ENCODE data around the gene MCEMP1. TPM values are rescaled to one million over a fixed set of nuclear protein-coding genes. Genes with fewer than 3 reads are reported as not detected.

Gene MCEMP1
- total RNA-seq, 1 experiment from 2014 or later = not detected

- peaks cover 4% of the 10 kb centered on the region; the same call in 1 of the 2 replicates for H3K4me1 ChIP-seq
- H3K4me3 ChIP-seq = no peak overlapping the region
- peaks cover 3% of the 10 kb centered on the region; the same call in 1 of the 2 replicates for H3K27me3 ChIP-seq
- H3K36me3 ChIP-seq = no peaks in the 10 kb centered on the region
- peak; percentile 70 to 85 for DNase-seq
- no peak overlapping the region for H3K27ac ChIP-seq
- H3K9me3 ChIP-seq (replicated peaks) = no peaks in the 10 kb centered on the region
These were observed 24.7 kb upstream of the MCEMP1 start for GRCh38 chr19:7652061-7652641.

- DNase-seq = peak in 1 of 2 experiments; percentile 22
- no peaks in the 10 kb centered on the region for H3K9me3 ChIP-seq (replicated peaks)
- H3K4me1 ChIP-seq = peaks cover 4% of the 10 kb centered on the region; the same call in 1 of the 2 replicates
- H3K4me3 ChIP-seq = no peak overlapping the region
- H3K27me3 ChIP-seq = peaks cover 3% of the 10 kb centered on the region; the same call in 1 of the 2 replicates
- H3K27ac ChIP-seq = no peak overlapping the region
- H3K36me3 ChIP-seq = no peaks in the 10 kb centered on the region
These were observed 22.5 kb upstream of the MCEMP1 start for GRCh38 chr19:7654401-7654800.

GRCh38 chr19:7655581-7655980 is 21.3 kb upstream of the MCEMP1 start:
- Histone ChIP-seq H3K27me3 (peaks cover 3% of the 10 kb centered on the region; the same call in 1 of the 2 replicates), H3K27ac (no peak overlapping the region), H3K36me3 (no peaks in the 10 kb centered on the region), H3K4me1 (peaks cover 4% of the 10 kb centered on the region; the same call in 1 of the 2 replicates), H3K4me3 (no peak overlapping the region), H3K9me3 (replicated peaks) (no peaks in the 10 kb centered on the region)
- no peak for DNase-seq

- Histone ChIP-seq H3K27ac (no peak overlapping the region), H3K4me3 (no peak overlapping the region), H3K4me1 (peaks cover 2% of the 10 kb centered on the region; the same call in 1 of the 2 replicates), H3K36me3 (no peaks in the 10 kb centered on the region), H3K9me3 (replicated peaks) (no peaks in the 10 kb centered on the region), H3K27me3 (peaks cover 3% of the 10 kb centered on the region; the same call in 1 of the 2 replicates)
- DNase-seq = no peak
These were observed 19.6 kb upstream of the MCEMP1 start for GRCh38 chr19:7657131-7657751.

GRCh38 chr19:7658219-7658686 is 18.6 kb upstream of the MCEMP1 start:
- peak; percentile 24 to 52 for DNase-seq
- Histone ChIP-seq H3K36me3 (no peaks in the 10 kb centered on the region), H3K4me1 (no peaks in the 10 kb centered on the region), H3K9me3 (replicated peaks) (no peaks in the 10 kb centered on the region), H3K4me3 (no peak overlapping the region), H3K27ac (no peak overlapping the region), H3K27me3 (peaks cover 3% of the 10 kb centered on the region; the same call in 1 of the 2 replicates)

- DNase-seq = no peak
- Histone ChIP-seq H3K36me3 (no peaks in the 10 kb centered on the region), H3K9me3 (replicated peaks) (no peaks in the 10 kb centered on the region), H3K27me3 (no peaks in the 10 kb centered on the region; the same call in 1 of the 2 replicates), H3K4me1 (no peaks in the 10 kb centered on the region), H3K27ac (no peak overlapping the region), H3K4me3 (no peak overlapping the region)
These were observed 14.9 kb upstream of the MCEMP1 start for GRCh38 chr19:7661744-7662538.

GRCh38 chr19:7662657-7663056 is 14.2 kb upstream of the MCEMP1 start:
- DNase-seq = no peak
- H3K36me3 ChIP-seq = no peaks in the 10 kb centered on the region
- no peaks in the 10 kb centered on the region for H3K9me3 ChIP-seq (replicated peaks)
- H3K27ac ChIP-seq = no peak overlapping the region
- H3K27me3 ChIP-seq = no peaks in the 10 kb centered on the region; the same call in 1 of the 2 replicates
- H3K4me1 ChIP-seq = no peaks in the 10 kb centered on the region
- H3K4me3 ChIP-seq = no peak overlapping the region

- peak; percentile 52 to 56 for DNase-seq
- Histone ChIP-seq H3K9me3 (replicated peaks) (no peaks in the 10 kb centered on the region), H3K36me3 (no peaks in the 10 kb centered on the region), H3K4me1 (no peaks in the 10 kb centered on the region), H3K27ac (no peak overlapping the region), H3K4me3 (no peak overlapping the region), H3K27me3 (no peaks in the 10 kb centered on the region; the same call in 1 of the 2 replicates)
These were observed 13.2 kb upstream of the MCEMP1 start for GRCh38 chr19:7663706-7664105.

GRCh38 chr19:7665076-7665475 is 11.8 kb upstream of the MCEMP1 start:
- no peak for DNase-seq
- H3K27me3 ChIP-seq = no peaks in the 10 kb centered on the region
- H3K36me3 ChIP-seq = no peaks in the 10 kb centered on the region
- no peaks in the 10 kb centered on the region for H3K4me1 ChIP-seq
- no peak overlapping the region for H3K4me3 ChIP-seq
- no peaks in the 10 kb centered on the region for H3K9me3 ChIP-seq (replicated peaks)
- H3K27ac ChIP-seq = no peak overlapping the region

- Histone ChIP-seq H3K27me3 (no peaks in the 10 kb centered on the region), H3K9me3 (replicated peaks) (no peaks in the 10 kb centered on the region), H3K27ac (no peak within 1 kb of the TSS), H3K36me3 (no peaks in the 10 kb centered on the region), H3K4me3 (no peak within 1 kb of the TSS), H3K4me1 (no peaks in the 10 kb centered on the region)
- DNase-seq = no peak
These were observed 8.0 kb upstream of the MCEMP1 start, which contains the start of gene RETN for GRCh38 chr19:7668842-7669241. TSS of gene RETN (plus strand) at chr19:7669049. CDS start at chr19:7669327, 278 bp downstream.

GRCh38 chr19:7669641-7670040 is 7.2 kb upstream of the MCEMP1 start:
- Histone ChIP-seq H3K27ac (no peak overlapping the region), H3K4me3 (no peak overlapping the region), H3K36me3 (no peaks in the 10 kb centered on the region), H3K9me3 (replicated peaks) (no peaks in the 10 kb centered on the region), H3K4me1 (no peaks in the 10 kb centered on the region), H3K27me3 (no peaks in the 10 kb centered on the region)
- DNase-seq = no peak

- Histone ChIP-seq H3K4me1 (no peaks in the 10 kb centered on the region), H3K27ac (no peak overlapping the region), H3K9me3 (replicated peaks) (no peaks in the 10 kb centered on the region), H3K27me3 (no peaks in the 10 kb centered on the region), H3K36me3 (no peaks in the 10 kb centered on the region), H3K4me3 (no peak overlapping the region)
- DNase-seq = no peak
These were observed 6.6 kb upstream of the MCEMP1 start for GRCh38 chr19:7670150-7670783.

GRCh38 chr19:7670790-7671189 is 6.1 kb upstream of the MCEMP1 start:
- Histone ChIP-seq H3K9me3 (replicated peaks) (no peaks in the 10 kb centered on the region), H3K36me3 (no peaks in the 10 kb centered on the region), H3K27me3 (no peaks in the 10 kb centered on the region), H3K4me3 (no peak overlapping the region), H3K27ac (no peak overlapping the region), H3K4me1 (no peaks in the 10 kb centered on the region)
- no peak for DNase-seq

- no peaks in the 10 kb centered on the region; the same call in 1 of the 2 replicates for H3K27me3 ChIP-seq
- no peaks in the 10 kb centered on the region for H3K4me1 ChIP-seq
- no peaks in the 10 kb centered on the region for H3K9me3 ChIP-seq (replicated peaks)
- H3K36me3 ChIP-seq = no peaks in the 10 kb centered on the region
- DNase-seq = no peak
- H3K4me3 ChIP-seq = no peak overlapping the region
- H3K27ac ChIP-seq = no peak overlapping the region
These were observed 4.4 kb upstream of the MCEMP1 start for GRCh38 chr19:7672522-7672921.

All from SJCRH30 (cell line).